Measurements from ENCODE around the gene TNS2. TPM values are rescaled to one million over a fixed set of nuclear protein-coding genes. Genes with fewer than 3 reads are reported as not detected.

The TNS2 gene
- polyA plus RNA-seq, 2 donors = 32.9 to 48.6 TPM

- H3K27ac ChIP-seq (ENCODE audit: low read depth in 2 of 2, low read length in 1 of 2) = peak overlapping the region in 1 of 2 donors; percentile 14
Measured at GRCh38 chr12:53060721-53061276, 10.9 kb downstream of the TNS2 start.

GRCh38 chr12:53061404-53062010 lies 11.6 kb downstream of the TNS2 start:
- Histone ChIP-seq H3K4me3 (ENCODE audit: low read depth in 1 of 2, low read length in 2 of 2) (no peak overlapping the region), H3K9me3 (ENCODE audit: control insufficient read depth in 2 of 2, insufficient read depth in 1 of 2, low read depth in 1 of 2, low read length in 1 of 2) (no peaks in the 10 kb centered on the region), H3K4me1 (ENCODE audit: control insufficient read depth in 2 of 2, insufficient read depth in 2 of 2, low read length in 1 of 2) (peaks cover 0 to 19% of the 10 kb centered on the region in 2 donors), H3K36me3 (ENCODE audit: control insufficient read depth in 2 of 2, insufficient read depth in 2 of 2, low read length in 1 of 2) (peaks cover 0 to 29% of the 10 kb centered on the region in 2 donors), H3K27ac (ENCODE audit: low read depth in 2 of 2, low read length in 1 of 2) (peak overlapping the region; percentile 5 to 8), H3K27me3 (ENCODE audit: control insufficient read depth in 1 of 2, insufficient read depth in 2 of 2, low read length in 2 of 2) (no peaks in the 10 kb centered on the region)
- WGBS, 2 donors = 53 to 58% methylated on average over 5 of the region's 5 CpGs

More at GRCh38 chr12:53060721-53061276, 10.9 kb downstream of the TNS2 start:
- 49% methylated on average over 12 to 18 of the region's 18 CpGs for WGBS, 2 donors
- Histone ChIP-seq H3K9me3 (ENCODE audit: control insufficient read depth in 2 of 2, insufficient read depth in 1 of 2, low read depth in 1 of 2, low read length in 1 of 2) (no peaks in the 10 kb centered on the region), H3K36me3 (ENCODE audit: control insufficient read depth in 2 of 2, insufficient read depth in 2 of 2, low read length in 1 of 2) (peaks cover 0 to 25% of the 10 kb centered on the region in 2 donors), H3K4me3 (ENCODE audit: low read depth in 1 of 2, low read length in 2 of 2) (no peak overlapping the region), H3K4me1 (ENCODE audit: control insufficient read depth in 2 of 2, insufficient read depth in 2 of 2, low read length in 1 of 2) (peaks cover 0 to 16% of the 10 kb centered on the region in 2 donors), H3K27me3 (ENCODE audit: control insufficient read depth in 1 of 2, insufficient read depth in 2 of 2, low read length in 2 of 2) (no peaks in the 10 kb centered on the region)

- Histone ChIP-seq H3K27ac (ENCODE audit: low read depth in 2 of 2, low read length in 1 of 2) (peak overlapping the region; percentile 5 to 43), H3K36me3 (ENCODE audit: control insufficient read depth in 2 of 2, insufficient read depth in 2 of 2, low read length in 1 of 2) (peaks cover 0 to 32% of the 10 kb centered on the region in 2 donors), H3K4me1 (ENCODE audit: control insufficient read depth in 2 of 2, insufficient read depth in 2 of 2, low read length in 1 of 2) (peaks cover 0 to 19% of the 10 kb centered on the region in 2 donors), H3K9me3 (ENCODE audit: control insufficient read depth in 2 of 2, insufficient read depth in 1 of 2, low read depth in 1 of 2, low read length in 1 of 2) (no peaks in the 10 kb centered on the region), H3K27me3 (ENCODE audit: control insufficient read depth in 1 of 2, insufficient read depth in 2 of 2, low read length in 2 of 2) (no peaks in the 10 kb centered on the region), H3K4me3 (ENCODE audit: low read depth in 1 of 2, low read length in 2 of 2) (no peak overlapping the region)
- 60 to 65% methylated on average over 20 of the region's 20 CpGs for WGBS, 2 donors
Measured at GRCh38 chr12:53062011-53062961, 12.4 kb downstream of the TNS2 start.

GRCh38 chr12:53062977-53063707 lies 13.3 kb downstream of the TNS2 start:
- Histone ChIP-seq H3K9me3 (ENCODE audit: control insufficient read depth in 2 of 2, insufficient read depth in 1 of 2, low read depth in 1 of 2, low read length in 1 of 2) (no peaks in the 10 kb centered on the region), H3K4me1 (ENCODE audit: control insufficient read depth in 2 of 2, insufficient read depth in 2 of 2, low read length in 1 of 2) (peaks cover 0 to 19% of the 10 kb centered on the region in 2 donors), H3K27ac (ENCODE audit: low read depth in 2 of 2, low read length in 1 of 2) (peak overlapping the region; percentile 12 to 15), H3K4me3 (ENCODE audit: low read depth in 1 of 2, low read length in 2 of 2) (no peak overlapping the region), H3K36me3 (ENCODE audit: control insufficient read depth in 2 of 2, insufficient read depth in 2 of 2, low read length in 1 of 2) (peaks cover 3 to 37% of the 10 kb centered on the region in 2 donors), H3K27me3 (ENCODE audit: control insufficient read depth in 1 of 2, insufficient read depth in 2 of 2, low read length in 2 of 2) (no peaks in the 10 kb centered on the region)
- WGBS, 2 donors = 75 to 78% methylated on average over 14 of the region's 14 CpGs

GRCh38 chr12:53063708-53064612 lies 14.1 kb downstream of the TNS2 start:
- H3K27ac ChIP-seq (ENCODE audit: low read depth in 2 of 2, low read length in 1 of 2) = peak overlapping the region; percentile 23 to 35
- H3K4me3 ChIP-seq (ENCODE audit: low read depth in 1 of 2, low read length in 2 of 2) = no peak overlapping the region
- H3K9me3 ChIP-seq (ENCODE audit: control insufficient read depth in 2 of 2, insufficient read depth in 1 of 2, low read depth in 1 of 2, low read length in 1 of 2) = no peaks in the 10 kb centered on the region
- H3K36me3 ChIP-seq (ENCODE audit: control insufficient read depth in 2 of 2, insufficient read depth in 2 of 2, low read length in 1 of 2) = peaks cover 3 to 43% of the 10 kb centered on the region in 2 donors
- WGBS, 2 donors = 56 to 65% methylated on average over 13 of the region's 13 CpGs
- H3K27me3 ChIP-seq (ENCODE audit: control insufficient read depth in 1 of 2, insufficient read depth in 2 of 2, low read length in 2 of 2) = no peaks in the 10 kb centered on the region
- peaks cover 0 to 20% of the 10 kb centered on the region in 2 donors for H3K4me1 ChIP-seq (ENCODE audit: control insufficient read depth in 2 of 2, insufficient read depth in 2 of 2, low read length in 1 of 2)

- peaks cover 0 to 29% of the 10 kb centered on the region in 2 donors for H3K4me1 ChIP-seq (ENCODE audit: control insufficient read depth in 2 of 2, insufficient read depth in 2 of 2, low read length in 1 of 2)
- H3K4me3 ChIP-seq (ENCODE audit: low read depth in 1 of 2, low read length in 2 of 2) = no peak overlapping the region
- no peaks in the 10 kb centered on the region for H3K27me3 ChIP-seq (ENCODE audit: control insufficient read depth in 1 of 2, insufficient read depth in 2 of 2, low read length in 2 of 2)
- H3K36me3 ChIP-seq (ENCODE audit: control insufficient read depth in 2 of 2, insufficient read depth in 2 of 2, low read length in 1 of 2) = peaks cover 3 to 43% of the 10 kb centered on the region in 2 donors
- H3K27ac ChIP-seq (ENCODE audit: low read depth in 2 of 2, low read length in 1 of 2) = peak overlapping the region; percentile 23 to 45
- H3K9me3 ChIP-seq (ENCODE audit: control insufficient read depth in 2 of 2, insufficient read depth in 1 of 2, low read depth in 1 of 2, low read length in 1 of 2) = no peaks in the 10 kb centered on the region
- 80% methylated on average over 10 to 11 of the region's 11 CpGs for WGBS, 2 donors
Measured at GRCh38 chr12:53064613-53065436, 15.0 kb downstream of the TNS2 start.

- no peaks in the 10 kb centered on the region for H3K27me3 ChIP-seq (ENCODE audit: control insufficient read depth in 1 of 2, insufficient read depth in 2 of 2, low read length in 2 of 2)
- peaks cover 0 to 29% of the 10 kb centered on the region in 2 donors for H3K4me1 ChIP-seq (ENCODE audit: control insufficient read depth in 2 of 2, insufficient read depth in 2 of 2, low read length in 1 of 2)
- H3K36me3 ChIP-seq (ENCODE audit: control insufficient read depth in 2 of 2, insufficient read depth in 2 of 2, low read length in 1 of 2) = peaks cover 3 to 40% of the 10 kb centered on the region in 2 donors
- H3K4me3 ChIP-seq (ENCODE audit: low read depth in 1 of 2, low read length in 2 of 2) = no peak overlapping the region
- no peaks in the 10 kb centered on the region for H3K9me3 ChIP-seq (ENCODE audit: control insufficient read depth in 2 of 2, insufficient read depth in 1 of 2, low read depth in 1 of 2, low read length in 1 of 2)
- H3K27ac ChIP-seq (ENCODE audit: low read depth in 2 of 2, low read length in 1 of 2) = peak overlapping the region in 1 of 2 donors; percentile 45
- 67 to 82% methylated on average over 7 of the region's 7 CpGs for WGBS, 2 donors
Measured at GRCh38 chr12:53065470-53065869, 15.6 kb downstream of the TNS2 start.
